Hippocampal formation (tissue), 2 donors: ENCODE results near the gene QSOX2.

Experiments
- DNase-seq, 2 donors: peaks; one replicate each; lab custom pipeline; 2025; lab: John Stamatoyannopoulos, UW

QSOX2 gene

DNA sequence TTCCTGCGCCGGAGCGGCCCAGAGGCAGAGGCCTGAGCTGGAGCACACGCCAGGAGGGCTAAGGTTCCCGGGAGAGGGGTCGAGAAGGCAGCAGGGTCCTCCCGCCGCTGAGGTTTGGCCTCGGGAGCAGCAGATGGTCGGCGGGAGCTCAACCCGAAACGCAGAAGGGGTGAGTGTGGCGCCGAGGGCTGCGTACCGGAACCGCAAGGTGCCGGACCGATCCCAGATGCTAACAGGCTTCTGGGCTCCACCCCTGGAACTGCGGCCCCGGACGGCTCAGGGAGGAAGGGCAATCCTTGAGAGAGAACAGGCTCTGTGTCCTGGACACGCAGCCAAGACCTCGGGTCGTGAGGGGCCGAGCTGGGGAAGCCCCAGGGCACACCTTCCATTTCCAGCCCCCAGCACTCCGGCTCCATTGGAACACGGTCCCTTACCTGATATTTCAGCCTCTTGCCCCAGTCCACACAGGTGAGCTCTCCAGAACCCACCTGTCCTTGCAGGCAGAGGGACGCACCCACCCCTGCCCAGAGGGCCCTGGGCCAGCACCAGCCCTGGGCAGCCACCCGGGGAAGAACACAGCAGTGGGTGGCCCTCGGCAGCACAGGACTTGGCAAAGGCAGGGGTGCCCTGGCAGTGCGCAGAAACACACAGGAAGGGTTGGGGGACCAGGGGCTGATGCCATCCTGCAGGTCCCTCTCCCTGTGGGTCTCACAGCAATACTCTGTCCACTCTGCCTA is 42.0 kb downstream of the QSOX2 start:
- no peak for DNase-seq

DNA sequence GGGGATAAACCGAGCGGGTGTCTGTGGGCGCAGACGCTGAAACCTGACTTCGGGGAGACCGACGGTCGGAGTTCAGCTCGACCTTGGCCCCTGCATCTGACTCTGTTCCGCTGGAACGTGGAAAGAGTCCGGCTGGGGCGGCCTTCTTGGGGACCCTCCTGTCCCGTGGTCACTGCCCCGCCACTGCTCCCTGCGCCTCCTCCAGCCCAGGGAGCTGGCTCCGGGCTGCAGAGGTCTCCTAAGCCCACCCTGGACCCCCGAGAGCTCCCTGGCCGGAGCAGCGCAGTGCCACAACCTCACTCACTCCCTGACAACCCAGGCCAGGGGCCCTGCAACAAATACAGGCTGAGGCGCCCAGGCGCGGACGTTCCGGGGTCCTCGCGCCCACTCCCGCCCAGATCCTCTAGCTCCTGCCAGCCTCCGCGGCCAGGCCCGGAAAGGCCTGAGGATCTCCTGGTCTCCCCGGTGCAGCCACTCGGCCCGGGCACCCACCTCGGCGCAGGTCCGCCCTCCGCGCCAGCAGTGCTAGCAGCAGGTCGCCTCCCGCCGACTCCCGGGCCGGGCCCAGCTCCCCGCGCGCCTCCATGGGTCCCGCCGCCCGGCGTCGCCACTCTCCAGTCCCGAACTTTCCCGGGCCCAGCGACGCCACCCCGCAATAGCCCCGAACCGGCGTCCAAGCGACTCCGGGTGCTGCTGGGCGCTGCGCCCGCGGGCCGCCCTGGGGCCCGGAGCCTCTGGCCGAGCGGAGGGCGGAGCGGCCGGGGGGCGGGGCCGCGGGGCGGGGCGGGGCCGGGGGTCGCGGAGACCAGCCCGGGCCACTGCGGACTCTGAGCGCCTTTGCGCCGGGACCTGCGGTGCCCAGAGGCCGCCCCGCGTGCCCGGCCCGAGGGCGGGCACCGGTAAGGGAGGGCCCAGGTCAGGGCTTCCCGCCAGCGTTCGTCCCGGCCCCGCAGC is 42.9 kb downstream of the QSOX2 start:
- no peak for DNase-seq

DNA sequence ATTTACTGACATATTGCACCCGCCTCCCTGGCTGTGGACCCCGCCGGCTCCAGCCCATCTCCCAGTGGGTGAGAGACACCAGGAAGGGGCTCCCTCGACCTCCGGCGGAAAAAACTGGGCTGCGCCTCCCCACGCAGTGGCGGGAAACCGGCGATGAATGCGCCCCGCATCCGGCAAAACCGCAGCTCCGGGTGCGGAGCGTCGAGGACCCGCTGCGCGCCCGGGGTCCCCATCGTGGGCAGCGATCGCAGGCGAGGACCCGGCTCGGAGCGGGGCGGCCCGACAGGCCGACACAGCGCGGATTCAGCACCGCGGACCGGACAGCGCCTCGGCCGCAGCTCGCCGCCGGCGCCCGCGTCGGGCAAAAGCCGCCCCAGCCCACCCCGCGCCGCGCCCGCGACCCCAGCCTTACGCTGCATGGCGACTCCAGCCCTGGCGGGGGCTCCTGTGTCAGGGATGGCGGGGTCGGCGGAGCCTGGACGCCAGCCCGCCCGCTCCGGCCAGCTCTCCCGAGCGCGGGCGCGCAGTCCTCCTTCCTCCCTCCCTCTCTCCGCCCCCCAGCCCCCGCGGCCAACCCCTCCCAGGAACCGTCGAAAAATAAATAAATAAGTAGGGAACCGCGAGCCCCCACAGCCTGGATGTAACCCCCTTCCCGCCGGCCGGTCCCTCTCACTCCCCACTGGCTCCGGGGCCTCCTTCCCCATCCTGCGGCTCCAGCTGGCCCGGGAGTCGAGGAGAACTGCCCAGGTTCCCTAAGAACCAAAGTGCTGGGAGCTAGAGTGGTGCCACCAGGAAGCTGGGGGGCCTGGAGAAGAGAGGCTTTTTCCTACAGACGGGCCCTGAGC is 43.8 kb downstream of the QSOX2 start:
- no peak for DNase-seq

DNA sequence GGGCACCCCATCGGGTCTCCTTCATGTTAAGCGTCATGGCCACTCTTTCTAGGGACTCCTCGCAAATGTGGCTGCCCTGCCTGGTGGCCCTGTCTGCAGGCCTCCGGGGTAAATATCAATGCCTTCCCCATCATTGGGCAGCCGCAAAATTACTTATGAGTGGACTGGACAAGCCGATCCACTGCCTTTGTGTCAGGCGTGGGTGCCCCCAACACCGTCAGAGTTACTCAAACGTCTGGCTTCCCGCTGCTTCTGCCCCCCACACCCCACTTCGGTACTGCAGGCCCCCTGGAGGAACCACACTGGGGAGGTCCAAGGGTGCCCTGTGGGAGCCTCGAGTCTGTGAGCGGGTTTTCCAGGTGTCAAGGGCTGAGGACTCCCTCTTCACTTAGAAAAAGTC is 44.4 kb downstream of the QSOX2 start:
- DNase-seq: no peak

DNA sequence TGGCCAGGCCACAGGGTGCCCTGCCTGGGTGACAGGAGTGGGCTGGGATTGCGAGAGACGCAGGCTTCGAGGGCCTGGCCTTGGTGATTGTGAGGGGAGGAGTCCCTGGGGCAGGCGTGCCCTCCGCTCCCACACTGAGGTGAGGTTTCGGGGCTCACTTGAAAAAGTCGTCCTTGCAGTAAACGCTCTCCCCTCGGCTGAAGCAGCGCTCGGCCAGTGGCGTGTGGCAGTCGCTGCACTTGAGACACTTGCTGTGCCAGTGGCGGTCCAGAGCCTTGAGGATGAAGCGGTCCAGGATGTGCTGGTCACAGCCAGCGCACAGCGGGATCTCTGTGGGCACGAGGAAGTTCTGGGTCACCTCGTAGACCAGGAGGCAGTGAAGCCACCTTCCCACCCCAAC is 45.2 kb downstream of the QSOX2 start:
- DNase-seq: no peak

DNA sequence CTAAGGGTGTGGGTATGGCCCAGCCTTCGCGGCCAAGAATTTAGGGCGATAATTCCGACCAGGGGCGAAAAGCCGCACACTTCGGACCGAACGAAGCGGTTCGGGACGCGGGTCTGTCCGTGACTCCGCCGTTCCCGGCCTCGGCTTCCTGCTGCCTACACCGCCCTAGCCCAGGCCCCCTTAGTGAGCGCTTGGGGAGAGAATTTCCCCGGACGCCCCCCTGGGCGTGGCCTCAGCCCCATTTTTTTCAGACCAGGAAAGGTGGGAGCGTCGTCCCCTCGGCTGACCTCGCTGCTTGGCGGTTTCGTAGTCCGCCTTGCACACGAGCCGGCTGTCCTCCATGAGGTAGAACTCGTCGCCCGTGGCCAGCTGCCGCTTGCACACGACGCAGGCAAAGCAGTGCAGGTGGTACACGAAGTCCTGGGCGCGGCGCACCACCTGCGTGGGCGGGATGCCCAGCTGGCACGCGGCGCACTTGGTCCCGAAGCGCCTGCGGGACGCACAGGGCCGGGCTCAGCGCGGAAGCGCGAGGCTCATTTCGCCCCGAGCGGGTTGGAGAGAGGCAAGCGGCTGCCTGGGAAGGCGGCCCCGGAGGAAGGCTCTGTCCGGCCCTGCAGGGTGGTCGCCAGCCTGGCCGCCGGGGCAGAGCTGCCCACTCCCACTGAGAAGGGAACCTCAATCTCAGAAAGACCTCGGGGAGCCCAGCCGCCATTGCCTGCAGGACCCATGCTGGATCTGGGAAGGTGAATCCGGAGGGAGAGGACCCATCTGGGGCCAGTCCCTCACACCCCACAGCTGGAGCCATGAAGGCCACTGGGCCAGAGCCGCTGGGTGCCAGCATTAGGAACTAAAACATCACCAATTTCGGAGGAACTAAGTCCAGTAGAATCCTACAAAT is 46.0 kb downstream of the QSOX2 start:
- DNase-seq: no peak

DNA sequence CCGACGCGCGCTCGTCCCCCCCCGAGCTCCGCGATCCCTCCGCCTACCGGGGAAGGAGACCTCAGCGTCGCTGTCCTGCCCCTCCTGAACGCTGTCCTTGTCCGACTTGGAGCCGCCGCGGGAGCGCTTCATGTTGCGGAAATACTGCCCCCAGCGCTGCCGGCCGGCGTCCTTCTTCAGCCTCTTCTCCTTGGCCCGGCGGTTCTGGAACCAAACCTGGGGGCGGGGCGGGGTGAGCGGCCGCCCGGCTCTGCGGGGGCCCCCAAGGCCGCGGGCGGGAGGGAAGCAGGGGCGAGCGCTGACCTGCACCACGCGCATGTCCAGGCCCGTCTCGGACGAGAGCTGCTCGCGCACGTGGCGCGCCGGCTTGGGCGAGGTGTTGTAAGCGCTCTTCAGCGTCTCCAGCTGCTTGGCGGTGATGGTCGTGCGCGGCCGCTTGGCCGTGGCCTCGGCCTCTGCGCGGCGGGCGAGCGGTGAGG is 47.0 kb downstream of the QSOX2 start:
- no peak for DNase-seq

DNA sequence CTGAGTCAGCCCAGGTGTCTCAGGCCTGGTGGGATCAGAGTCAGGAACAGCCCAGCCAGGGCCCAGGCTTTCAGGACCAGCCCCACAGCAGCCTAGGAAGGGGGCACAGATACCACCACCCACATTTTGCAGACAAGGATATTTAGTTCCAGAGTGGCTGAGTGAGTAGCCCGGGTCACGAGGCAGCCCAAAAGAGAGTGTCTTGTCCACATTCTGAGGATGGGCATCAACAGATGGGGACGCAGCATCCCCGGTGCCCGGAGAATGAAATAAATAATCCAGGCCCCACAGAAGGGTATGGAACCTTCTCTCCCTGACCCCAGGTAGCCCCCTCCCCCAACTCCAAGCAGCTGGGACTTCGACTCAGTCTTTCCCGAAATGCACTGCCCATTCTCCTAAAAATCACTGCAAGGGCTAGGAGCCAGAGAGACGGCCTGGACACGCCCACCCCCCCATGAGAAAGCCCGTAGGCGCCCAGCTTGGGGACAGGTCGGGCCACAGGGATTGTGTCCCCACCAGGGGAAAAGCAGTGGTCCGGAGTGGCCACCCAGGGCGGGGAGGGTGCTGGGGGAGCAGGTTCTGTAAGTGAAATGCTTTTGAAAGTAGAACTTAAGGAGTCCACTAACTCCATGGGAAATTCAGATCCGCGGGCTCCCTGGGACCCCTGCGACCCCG is 47.5 kb downstream of the QSOX2 start:
- DNase-seq: no peak

DNA sequence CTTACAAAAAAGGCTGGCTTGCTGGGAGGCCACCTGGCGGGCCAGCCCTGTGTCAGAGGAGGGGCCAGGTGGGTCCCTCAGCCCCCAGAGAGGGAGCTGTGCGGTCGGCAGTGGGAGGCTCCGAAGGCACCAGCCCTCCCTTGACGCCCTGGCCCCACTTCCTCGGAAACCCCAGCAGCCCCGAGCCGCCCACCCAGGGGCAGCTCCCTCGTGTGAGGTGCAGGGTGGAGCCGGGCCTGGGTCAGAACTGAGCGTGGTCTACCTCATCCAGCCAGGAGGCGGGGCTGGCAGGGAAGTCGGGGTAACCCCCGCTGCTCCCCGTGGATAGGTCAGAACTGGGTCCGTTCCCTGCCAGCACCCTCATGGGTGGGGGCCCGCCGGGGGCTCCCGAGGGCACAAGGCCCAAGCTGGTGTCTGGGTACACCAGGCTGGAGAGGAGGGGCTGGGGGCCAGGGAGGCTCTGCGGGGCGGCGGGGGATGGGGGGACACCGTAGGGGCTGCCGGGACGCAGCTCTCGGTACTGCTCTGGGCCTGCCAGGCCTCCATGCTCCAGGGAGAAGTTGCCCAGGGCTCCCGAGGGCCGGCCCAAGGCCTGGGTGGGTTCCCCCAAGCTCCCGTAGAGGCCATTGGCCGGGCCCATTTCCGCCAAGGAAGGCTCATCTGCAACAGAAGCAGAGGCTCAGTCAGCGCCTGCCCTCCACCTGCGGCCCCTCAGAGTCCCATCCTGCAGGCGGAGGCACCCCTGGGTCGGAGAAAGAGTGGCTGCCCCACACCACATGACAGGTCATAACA is 48.3 kb downstream of the QSOX2 start:
- DNase-seq: no peak

DNA sequence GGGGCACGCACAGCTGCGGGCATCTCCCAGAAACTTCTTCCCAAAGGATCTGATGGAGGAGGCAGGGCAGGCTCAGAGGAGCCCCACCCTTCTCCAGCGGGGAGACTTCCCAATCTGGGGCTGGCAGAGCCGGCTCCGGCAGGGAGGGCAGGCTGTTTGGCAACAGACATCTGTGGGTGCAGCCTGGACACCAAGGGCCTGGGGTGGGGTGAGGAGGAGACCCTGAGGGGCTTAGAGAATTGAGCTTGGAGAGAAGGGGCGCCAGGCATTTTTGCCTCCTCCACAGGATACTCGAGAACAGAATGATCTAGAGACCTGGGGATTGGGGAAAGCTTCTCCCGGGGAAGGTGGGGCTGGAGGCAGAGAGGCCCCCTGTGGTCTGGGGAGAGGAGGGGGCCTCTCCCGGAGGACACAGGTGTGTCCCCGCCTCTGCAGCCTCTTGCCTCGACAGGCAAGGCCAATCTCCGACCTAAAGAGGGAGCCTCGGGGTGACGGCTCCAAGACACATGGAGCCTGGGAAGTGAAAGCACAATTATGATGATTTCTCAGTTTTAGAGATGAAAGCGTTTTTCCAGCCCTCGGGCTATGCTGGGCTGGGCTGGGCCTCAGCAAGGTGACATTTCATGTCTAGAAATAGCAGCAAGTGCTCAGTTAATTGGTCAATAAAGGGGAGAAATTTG is 49.1 kb downstream of the QSOX2 start:
- DNase-seq: no peak

DNA sequence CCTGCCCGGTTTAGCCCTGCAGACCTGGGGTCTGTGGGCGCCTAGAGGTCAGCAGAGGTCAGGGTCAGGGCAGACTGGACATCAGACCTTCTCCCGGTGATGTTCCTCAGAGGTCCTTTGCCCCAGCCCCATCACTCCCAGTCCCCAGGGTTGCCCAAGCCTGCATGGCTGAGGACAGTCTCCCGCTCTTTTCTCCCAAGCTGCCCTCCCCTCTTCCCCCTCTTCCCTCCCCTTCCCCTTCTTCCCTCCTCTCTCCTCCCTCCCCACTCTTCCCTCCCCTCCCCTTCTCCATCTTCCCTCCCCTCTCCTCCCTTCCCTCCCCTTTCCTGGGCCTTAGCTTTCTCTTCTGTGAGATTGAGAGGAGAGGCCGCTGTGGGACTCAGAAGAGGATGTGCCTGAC is 51.1 kb downstream of the QSOX2 start:
- DNase-seq: no peak

DNA sequence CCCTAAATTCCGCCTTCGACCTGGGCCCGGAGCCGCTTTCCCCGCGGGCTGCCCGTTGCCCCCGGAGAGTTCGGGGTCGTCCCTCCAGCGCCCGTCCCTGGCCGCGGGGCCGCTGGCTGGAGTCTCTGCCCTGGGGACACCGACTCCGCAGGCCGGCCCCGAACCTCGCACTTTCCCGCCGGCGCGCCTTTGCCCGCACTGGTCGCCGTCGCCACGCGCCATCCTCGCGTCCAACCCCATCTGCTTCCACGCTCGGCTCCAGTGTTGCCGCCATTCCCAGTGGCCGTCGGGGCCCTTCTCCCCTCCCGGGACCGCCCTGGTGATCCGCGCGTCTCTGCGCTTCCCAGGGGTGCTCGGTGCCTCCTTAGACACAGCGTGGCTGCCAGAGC is 51.7 kb downstream of the QSOX2 start:
- no peak for DNase-seq

DNA sequence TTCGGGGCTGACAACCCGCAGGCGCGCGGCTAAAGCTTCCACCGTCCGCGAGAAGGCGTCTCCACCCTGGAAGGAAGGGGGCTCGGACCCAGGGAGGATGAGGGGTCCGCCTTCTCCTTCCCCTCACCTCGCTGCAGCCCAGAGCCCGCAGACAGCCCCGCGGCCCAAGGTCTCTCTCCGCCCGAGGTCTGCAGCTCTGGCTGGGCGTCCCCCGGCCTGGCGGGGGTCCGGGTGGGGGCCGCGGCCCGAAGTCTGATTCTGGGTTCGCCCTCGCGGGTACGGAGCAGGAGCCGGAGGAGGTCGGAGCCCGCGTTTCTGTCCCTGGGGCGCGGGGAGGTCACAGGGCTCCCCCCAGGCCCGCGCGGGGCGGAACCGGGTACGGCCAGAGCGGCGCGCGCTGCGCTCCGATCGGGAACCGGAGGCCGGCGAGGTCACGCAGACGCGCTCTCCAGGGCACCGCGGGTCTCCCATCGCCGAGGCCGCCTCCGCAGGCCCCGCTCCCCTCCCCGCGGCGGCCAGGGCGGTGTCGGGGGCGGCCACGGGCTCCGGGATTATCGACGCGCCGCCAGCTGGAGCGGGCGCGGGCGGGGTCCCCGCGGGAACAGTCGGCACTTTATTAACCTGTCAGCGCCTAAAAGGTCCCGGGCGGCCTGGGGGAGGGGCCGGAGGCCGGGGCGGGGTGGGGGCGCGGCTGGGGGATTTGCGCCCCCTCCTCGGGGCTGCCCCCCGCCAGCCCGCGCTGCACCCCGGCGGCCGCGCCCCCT is 52.3 kb downstream of the QSOX2 start:
- DNase-seq: no peak

DNA sequence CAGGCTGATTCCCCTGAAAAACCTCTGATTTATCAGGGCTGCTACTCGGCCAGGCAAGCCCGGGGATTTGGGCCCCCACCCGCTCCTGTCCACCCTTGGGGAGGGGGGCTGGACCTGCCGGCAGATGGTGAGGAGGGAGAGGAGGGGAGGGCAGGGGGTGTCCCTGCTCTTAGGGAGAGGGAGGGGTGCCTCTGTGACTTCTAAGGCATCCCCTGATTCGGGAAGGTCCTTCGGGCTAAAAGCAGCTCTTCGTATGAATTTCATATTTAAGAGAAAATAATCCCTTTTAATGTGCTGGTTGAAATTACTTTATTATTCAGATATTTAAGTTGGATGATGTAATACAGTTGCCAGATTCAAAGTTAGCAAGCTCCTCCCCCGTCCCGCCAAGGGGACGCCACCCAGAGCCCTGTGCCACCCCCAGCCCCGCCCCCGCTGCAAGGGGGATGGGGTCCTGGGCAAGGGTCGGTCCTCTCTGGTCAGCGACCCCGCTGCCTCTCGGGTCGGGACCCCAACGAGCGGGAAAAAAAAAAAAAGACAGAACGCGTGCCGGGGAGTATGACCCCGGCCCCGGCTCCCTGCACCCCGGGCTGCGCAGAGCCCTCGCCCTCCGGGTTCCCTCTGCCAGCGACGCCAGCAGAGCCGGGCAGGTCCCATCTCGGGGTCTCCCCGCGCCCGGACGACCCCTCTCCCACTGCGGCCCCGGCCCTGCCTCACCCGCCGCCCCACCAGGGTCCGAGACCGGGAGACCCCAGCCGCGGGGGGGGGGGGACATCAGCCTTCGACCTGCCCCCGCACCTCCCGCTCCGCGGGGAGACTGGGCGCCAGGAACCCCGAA is 53.1 kb downstream of the QSOX2 start:
- no peak for DNase-seq

DNA sequence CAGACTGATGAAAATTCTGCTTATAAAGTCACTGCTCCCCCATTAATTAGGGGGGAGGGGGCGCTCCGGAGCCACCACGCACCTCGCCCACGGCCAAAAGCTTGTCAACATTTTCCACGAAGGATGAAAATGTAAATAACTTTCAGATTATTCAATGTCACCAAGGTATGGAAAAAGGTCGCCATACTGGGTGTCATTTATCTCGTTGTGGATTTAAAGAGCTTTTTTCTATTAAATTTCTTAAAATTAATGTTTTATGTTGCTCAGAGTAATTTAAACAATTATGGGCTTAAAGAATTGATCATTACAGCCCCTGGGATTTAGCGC is 53.7 kb downstream of the QSOX2 start:
- DNase-seq: no peak

DNA sequence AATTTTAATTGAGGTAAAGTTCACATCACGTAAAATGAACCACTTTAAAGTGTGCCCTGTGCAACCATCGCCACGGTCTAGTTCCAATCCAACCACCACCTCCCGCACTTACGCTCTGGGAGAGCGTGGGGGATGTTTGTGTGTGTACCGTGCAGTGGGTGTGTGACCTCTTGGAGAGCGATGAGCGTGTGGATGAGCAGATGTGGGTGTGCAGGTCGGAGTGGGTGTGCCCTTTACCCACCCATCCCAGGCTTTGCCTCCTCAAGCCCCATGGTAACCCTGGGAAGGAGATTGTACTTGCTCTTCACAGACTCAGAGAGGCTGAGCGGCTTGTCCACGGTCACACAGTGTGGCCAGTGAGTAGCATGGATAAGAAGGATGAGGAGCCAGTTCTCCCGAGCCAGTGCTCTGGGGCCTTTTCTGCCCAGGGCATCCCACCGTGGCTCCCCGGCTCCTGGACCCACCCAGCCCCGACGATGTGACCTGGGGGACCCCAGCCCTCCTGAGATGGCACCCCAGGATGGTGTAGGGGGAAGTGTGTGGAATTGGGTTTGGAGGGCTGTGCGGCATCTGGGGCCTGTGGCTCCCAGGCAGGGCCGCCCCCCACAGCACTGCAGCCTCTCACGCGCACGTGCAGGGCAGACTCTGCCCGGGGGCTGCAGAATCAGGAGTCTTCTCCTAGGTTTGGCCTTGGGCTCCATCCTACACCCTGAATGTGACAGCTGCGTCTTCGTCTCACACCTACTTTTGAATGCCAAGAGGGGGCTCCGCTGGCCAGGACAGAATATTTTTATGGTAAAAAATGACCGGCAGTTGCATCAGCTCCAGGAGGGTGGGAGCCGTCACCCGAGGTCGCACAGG is 54.3 kb downstream of the QSOX2 start:
- DNase-seq: no peak

DNA sequence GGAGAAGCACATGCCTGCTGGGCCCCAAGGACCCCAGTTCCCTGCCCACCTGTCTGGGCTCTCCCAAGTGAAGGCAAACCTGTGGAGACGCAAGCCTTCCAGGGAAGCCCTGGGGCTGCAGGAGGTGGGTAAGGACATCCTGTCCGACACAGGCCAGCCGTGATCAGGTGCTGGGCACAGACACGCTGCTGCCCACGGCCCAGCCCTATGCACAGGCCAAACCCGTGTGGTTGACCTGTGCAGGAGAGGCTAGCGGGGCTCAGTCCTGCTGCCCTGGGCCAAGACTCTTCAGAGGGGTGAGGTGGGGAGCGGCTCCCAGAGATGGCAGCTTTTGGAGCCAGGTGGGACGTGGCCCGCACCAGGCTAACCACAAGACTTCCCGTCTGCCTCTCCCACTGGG is 55.0 kb downstream of the QSOX2 start:
- no peak for DNase-seq
